NOMO-1 treated with dmso at 0.1 percent for 144 hours (cell line): ENCODE results near the gene NAIF1.
A peak's percentile ranks its signal among the peaks of the same experiment; 100 is the strongest.
"Not testable (repeated sequence)": the region's sequence is repeated elsewhere in the genome, so short reads cannot be mapped to it uniquely, and the experiment has no call there.

ENCODE experiments used
- DNase-seq: peaks from one replicate; lab custom pipeline; 2025; ENCODE audit not compliant: unreplicated experiment; lab: John Stamatoyannopoulos, UW

Gene NAIF1

DNA sequence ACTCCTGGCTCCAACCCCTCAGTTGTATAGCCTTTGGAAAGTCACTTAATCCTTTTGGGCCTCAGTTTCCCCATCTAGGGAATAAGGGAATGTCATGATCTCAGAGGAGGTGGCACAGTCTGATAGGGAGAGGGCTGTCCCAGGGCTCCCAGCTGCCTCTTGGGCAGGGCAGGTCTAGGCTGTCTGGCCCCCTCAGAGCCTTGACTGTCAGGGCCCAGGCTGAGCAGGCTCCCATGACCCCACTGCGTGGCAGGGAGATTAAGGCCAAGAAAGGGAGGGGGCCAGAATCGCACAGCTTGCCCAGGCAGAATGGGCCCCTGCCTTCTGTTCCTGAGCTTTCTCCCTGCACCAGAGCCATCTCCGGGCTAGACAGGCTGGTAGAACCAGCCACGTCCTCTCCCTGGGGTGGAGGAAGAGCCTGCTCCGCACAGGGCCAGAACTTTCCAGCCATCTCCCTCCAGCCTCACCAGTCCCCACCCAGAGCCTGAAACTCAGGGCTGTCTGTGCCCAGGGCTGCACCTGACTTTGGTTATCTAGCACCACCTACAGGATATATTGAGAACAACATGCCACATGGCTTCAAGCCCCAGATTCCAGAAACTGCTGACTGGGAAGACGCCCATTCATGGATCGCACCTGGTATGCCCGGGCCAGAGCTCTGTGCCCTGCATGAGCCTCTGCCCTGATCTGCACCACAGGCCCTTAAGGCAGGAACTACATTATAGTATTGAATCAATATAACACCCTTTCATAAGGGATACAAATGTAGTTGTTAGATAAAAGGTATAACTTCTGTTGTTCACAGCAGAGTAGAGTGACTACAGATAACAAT, 32.1 kb downstream of the NAIF1 start:
- DNase-seq = peak; percentile 46

- no peak for DNase-seq
Observed at GRCh38 chr9:128033609-128034008, 33.5 kb downstream of the NAIF1 start.

DNA sequence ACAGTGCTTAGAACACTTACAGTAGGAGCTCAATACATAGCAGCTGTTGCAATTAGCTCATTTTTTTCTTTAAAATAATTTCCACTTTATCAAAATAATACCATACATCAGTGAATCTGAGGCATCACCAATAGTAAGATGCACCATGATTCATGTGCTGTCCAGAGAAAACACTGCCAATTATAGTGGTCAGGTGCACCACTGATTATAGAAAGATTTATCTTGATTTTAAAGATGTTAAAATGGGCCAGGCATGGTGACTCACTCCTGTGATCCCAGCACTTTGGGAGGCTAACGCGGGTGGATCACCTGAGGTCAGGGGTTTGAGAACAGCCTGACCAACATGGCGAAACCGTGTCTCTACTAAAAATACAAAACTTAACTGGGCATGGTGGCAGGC, 39.4 kb downstream of the NAIF1 start:
- DNase-seq = no peak

DNA sequence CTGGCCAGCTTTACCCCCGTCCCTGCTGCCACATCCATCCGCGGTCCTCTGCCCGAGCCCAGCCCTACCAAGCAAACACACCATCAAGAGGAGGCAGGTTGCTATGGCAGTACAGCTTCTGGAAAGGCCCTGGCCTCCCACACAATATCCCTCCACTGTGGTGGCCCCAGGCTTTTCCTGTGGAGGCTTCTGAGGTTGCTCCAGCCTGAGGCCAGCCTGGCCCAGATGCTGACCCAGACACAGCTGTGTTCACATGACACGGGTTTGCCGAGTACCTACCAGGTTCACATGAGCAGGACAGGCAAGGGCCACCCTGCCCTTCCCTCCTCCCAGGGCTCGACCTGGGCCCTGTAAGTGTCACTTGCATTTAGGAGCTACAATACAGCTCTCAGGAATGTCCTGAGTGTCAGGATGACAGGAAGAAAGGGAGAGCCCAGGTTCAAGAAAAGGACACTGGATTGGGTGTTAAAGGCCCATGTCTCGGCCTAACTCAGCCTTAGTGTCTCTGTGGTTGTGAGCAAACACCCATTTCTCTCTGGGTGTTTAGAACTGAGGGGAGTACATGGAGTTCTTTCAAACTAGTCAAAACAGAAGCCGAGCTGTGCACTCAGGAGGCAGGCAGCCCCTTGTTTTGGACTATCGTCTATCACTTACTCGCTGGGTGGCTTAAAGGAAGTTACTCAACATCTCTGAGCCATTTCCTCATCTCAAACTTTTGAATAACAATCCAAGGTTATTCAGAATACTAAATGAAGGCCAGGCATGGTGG, 40.2 kb downstream of the NAIF1 start:
- no peak for DNase-seq

DNA sequence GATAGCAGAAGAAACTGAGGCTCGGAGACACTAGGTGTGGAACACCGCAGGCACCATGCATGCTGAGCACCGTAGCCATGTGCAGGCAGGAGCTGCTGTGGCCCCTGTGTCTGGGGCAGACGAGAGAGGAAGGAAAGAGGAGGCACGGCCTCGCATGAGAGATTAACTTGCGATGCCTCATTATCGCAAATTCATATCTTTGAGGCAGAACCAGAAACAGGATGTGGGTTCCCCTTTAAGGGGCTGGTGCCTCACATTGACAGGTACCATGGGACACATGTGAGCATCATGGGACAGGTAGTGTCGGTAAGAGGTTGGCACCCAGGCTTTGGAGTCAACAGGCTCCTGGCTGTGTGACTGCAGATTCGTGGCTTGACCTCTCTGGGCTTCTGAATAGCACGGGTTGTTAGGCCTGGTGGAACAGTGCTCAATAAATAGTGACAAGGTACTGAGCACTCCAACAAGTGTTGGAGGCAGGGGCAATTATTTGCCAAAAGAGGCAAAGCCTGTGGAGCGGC, 40.8 kb downstream of the NAIF1 start:
- DNase-seq = no peak

- no peak for DNase-seq
Observed at GRCh38 chr9:128025736-128026135, 41.4 kb downstream of the NAIF1 start.

DNA sequence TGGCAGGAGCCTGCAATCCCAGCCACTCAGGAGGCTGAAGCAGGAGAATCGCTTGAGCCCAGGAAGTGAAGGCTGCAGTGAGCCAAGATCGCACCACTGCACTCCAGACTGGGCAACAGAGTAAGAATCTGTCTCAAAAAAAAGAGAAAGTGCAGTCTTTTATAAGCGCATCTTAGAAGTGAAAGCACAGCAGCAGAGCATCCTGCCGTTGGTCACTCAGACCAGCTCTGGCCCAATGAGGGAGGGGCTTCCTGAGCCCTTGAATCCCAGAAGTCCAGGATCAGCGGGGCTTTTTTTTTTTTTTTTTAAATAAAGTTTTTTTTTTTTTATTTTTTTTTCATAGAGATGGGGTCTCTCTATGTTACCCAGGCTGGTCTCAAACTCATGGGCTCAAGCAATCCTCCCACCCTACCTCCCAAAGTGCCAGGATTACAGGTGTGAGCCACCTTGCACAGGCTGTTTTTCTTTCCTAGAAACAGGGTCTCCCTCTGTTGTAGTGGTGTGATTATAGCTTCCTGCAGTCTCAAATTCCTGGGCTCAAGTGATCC, 42.3 kb downstream of the NAIF1 start:
- DNase-seq = no peak

DNA sequence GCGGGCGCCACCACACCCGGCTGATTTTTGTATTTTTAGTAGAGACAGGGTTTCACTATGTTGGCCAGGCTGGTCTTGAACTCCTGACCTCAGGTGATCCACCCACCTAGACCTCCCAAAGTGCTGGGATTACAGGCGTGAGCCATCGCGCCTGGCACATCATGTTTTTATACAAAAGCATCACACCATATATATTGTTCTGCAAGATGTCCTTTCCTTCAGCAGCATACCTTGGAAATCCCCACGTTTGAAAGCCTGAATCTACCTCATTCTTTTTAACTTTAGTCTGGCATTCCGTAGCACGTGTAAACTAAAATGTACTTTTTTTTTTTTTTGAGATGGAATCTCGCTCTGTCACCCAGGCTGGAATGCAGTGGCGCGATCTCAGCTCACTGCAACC, 43.4 kb downstream of the NAIF1 start:
- DNase-seq = not testable (repeated sequence)

- no peak for DNase-seq
Observed at GRCh38 chr9:128022886-128023285, 44.2 kb downstream of the NAIF1 start.

DNA sequence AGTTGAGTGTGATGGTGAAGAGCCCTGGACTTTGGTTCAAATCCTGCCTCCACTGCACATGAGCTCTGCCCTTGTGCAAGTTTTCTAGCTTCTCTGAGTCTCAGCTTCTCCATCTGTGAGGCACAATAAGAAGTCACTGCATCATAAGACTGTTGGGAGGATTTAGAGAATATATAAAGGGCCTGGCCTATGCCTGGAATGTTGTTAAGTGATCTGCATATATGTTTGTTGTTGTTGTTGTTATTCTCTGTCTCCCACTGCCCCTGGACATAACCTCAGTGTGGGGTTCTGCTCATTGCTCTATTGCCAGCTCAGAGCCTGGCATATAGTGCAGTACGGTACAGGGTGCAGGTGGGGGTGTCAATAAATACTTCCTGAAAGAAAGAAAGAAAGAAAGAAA, 46.0 kb downstream of the NAIF1 start:
- no peak for DNase-seq

GRCh38 chr9:128020692-128021091, 46.4 kb downstream of the NAIF1 start:
- no peak for DNase-seq

DNA sequence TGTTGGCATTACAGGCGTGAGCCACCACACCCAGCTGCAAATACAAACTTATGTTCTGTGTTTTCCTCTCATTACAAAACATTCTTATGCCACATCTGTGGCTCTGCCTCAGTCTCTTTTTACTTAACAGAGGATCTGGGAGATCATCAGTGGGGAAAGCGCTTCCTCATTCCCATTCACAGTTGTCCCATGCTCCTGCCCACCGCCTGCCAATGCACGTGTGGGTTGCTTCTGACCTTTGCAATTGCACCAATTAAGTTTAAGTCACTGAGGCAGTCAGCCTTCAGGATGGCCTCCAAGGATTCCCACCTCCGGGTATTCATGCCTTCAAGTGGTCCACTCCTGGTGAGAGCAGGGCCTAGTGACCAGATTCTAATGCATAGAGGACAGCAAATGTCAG, 51.4 kb downstream of the NAIF1 start:
- DNase-seq = no peak
